HepG2 (cell line): ENCODE results near the gene NKX1-1. TPM values are rescaled to one million over a fixed set of nuclear protein-coding genes. Genes with fewer than 3 reads are reported as not detected.

Source experiments
- ELF4 ChIP-seq: sonication (generic); formaldehyde crosslinking; IDR thresholded peaks from 2 replicates; pipeline ENCODE4 v1.5.0; 2020; ENCODE audit warnings: missing genetic modification reagents, mild to moderate bottlenecking, moderate library complexity, borderline replicate concordance
- FOSL2 ChIP-seq: sonication (generic); formaldehyde crosslinking; IDR thresholded peaks from 2 replicates; pipeline ENCODE4 v1.4.0; 2020; ENCODE audit warnings: missing genetic modification reagents
- HNF4A ChIP-seq: sonication (generic); formaldehyde crosslinking; IDR thresholded peaks from 2 replicates; pipeline ENCODE4 v1.4.0; 2020; ENCODE audit warnings: missing genetic modification reagents
- MXI1 ChIP-seq: IDR thresholded peaks from 3 replicates; pipeline ENCODE4 v1.6.1; 2012; ENCODE audit warnings: low read depth, low read length, inconsistent platforms, borderline replicate concordance
- PAX8 ChIP-seq: sonication (generic); formaldehyde crosslinking; IDR thresholded peaks from 2 replicates; pipeline ENCODE4 v1.8.0; 2022; ENCODE audit warnings: mild to moderate bottlenecking, missing genetic modification reagents, borderline replicate concordance
- RORA ChIP-seq: sonication (generic); formaldehyde crosslinking; IDR thresholded peaks from 2 replicates; pipeline ENCODE4 v1.5.0; 2020; ENCODE audit warnings: mild to moderate bottlenecking, missing genetic modification reagents, moderate library complexity
- SMC3 ChIP-seq: IDR thresholded peaks from 2 replicates; pipeline ENCODE4 v1.6.1; 2011; ENCODE audit warnings: low read length, improper control_type of control experiment
- TCF12 ChIP-seq, 2 experiments: fragments of 450-650 bp in 1 of 2; sonication (generic) in 1 of 2; formaldehyde crosslinking in 1 of 2; IDR thresholded peaks; 2 replicates each; pipeline versions ENCODE4 v1.6.1 to v1.8.0; 2017 to 2022; ENCODE audit warnings: antibody characterized with exemption in 1 of 2, mild to moderate bottlenecking in 1 of 2, missing genetic modification reagents in 1 of 2, moderate library complexity in 1 of 2
- ZNF772 ChIP-seq: sonication (generic); formaldehyde crosslinking; IDR thresholded peaks from 2 replicates; pipeline ENCODE4 v1.5.0; 2020; ENCODE audit warnings: mild to moderate bottlenecking, missing genetic modification reagents
- ZSCAN30 ChIP-seq: sonication (generic); formaldehyde crosslinking; IDR thresholded peaks from 2 replicates; pipeline ENCODE4 v1.5.0; 2020; ENCODE audit warnings: mild to moderate bottlenecking, missing genetic modification reagents
- polyA plus RNA-seq, 8 experiments: library from polyadenylated mRNA; depleted of rRNA in 3 of 8; stranded (reverse) in 7 of 8; unstranded in 1 of 8; fragments of >200 nt; fragmentation: Illumina TruSeq in 4 of 8; extraction: Trizol in 4 of 8; gene quantifications; 2 replicates each; pipeline versions ENCODE4 v1.2.1 to v1.2.3, GENCODE V29; 2011 to 2016; ENCODE audit warnings: low read depth in 4 of 8, missing spikeins in 1 of 8, mixed read lengths in 1 of 8; ENCODE audit not compliant: insufficient read depth in 1 of 8
- total RNA-seq, 5 experiments: library from RNA; depleted of rRNA; stranded (reverse); fragments of >200 nt; fragmentation: Illumina TruSeq; extraction: Trizol; gene quantifications; 2 replicates each; pipeline ENCODE4 v1.2.3, GENCODE V29; 2016; ENCODE audit warnings: low read depth in 1 of 5
- TF ChIP-seq, protein P1 (sequence below): sonication (generic); formaldehyde crosslinking; IDR thresholded peaks from 2 replicates; pipeline ENCODE4 v1.4.0; 2020; ENCODE audit warnings: missing genetic modification reagents
- TF ChIP-seq, protein P2 (sequence below): sonication (generic); formaldehyde crosslinking; IDR thresholded peaks from 2 replicates; pipeline ENCODE4 v1.9.0; 2021; ENCODE audit warnings: missing genetic modification reagents, mild to moderate bottlenecking, borderline replicate concordance
- TF ChIP-seq, protein P3 (sequence below): sonication (generic); formaldehyde crosslinking; IDR thresholded peaks from 2 replicates; pipeline ENCODE4 v1.4.0; 2020; ENCODE audit warnings: mild to moderate bottlenecking, low read depth, missing genetic modification reagents
- TF ChIP-seq, protein P4 (sequence below): sonication (generic); formaldehyde crosslinking; conservative IDR thresholded peaks from 2 replicates; pipeline ENCODE4 v1.4.0; 2020; ENCODE audit warnings: missing genetic modification reagents
- TF ChIP-seq, protein P5 (sequence below): sonication (generic); IDR thresholded peaks from 2 replicates; pipeline ENCODE4 v1.6.1; 2016; ENCODE audit warnings: low read depth, borderline replicate concordance
- TF ChIP-seq, protein P6 (sequence below): IDR thresholded peaks from 2 replicates; pipeline ENCODE4 v1.6.1; 2016; ENCODE audit warnings: missing compliant biosample characterization, missing genetic modification reagents, borderline replicate concordance
- TF ChIP-seq, protein P7 (sequence below): IDR thresholded peaks from 2 replicates; pipeline ENCODE4 v1.6.1; 2016; ENCODE audit warnings: low read depth, control low read depth

Gene NKX1-1
- total and polyA plus RNA-seq, 2 of the 13 experiments (the other 11 are each of a cell fraction or from before 2014, with no cell fraction given): not detected

DNA sequence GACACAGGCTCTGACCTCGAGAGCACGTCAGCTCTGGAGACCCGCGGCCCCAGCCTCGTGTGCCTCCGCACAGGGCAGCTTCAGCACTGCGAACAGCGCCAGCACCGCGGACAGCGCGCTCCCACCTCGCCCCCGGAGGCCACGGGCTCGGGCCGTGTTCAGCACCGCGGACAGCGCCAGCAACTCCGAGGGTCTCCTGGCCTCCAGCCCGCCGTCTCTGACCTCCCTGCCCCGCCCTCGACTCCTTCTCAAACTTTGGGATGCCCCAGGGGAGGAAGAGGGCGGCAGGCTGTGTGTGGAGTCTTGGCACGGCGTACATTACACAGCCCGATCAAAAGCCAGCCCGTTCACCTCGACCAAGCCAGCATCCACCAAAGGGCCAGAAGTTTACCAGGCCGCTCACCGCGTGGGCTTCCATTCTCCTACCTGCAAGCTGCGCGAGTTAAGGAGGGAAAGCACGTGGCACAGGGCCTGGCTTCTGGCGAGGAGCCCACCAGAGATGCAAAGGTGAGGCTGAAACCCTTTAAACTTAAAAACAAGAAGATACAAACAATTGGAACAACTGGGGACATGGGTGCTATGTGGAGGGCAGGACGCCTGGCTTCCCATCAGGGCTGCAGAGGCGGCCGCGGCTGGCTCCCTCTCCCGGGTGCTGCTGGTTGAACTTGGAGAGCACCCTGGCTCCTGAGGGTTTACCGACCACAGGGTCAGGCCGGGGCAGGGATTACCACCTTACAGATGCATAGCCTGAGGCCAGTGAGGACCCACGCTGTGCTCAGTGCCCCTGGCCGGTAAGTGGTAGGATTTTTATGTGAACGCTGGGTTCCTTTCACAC lies 4.5 kb upstream of the NKX1-1 start (continued):
- TF ChIP-seq, protein P1, sequence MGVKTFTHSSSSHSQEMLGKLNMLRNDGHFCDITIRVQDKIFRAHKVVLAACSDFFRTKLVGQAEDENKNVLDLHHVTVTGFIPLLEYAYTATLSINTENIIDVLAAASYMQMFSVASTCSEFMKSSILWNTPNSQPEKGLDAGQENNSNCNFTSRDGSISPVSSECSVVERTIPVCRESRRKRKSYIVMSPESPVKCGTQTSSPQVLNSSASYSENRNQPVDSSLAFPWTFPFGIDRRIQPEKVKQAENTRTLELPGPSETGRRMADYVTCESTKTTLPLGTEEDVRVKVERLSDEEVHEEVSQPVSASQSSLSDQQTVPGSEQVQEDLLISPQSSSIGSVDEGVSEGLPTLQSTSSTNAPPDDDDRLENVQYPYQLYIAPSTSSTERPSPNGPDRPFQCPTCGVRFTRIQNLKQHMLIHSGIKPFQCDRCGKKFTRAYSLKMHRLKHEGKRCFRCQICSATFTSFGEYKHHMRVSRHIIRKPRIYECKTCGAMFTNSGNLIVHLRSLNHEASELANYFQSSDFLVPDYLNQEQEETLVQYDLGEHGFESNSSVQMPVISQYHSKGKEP (CRISPR knock-in tag): peak; percentile 100
- TF ChIP-seq RORA (CRISPR knock-in tag) (peak; percentile 97; the same call in 1 of the 2 replicates), SMC3 (no peak), FOSL2 (peak; percentile 93), ZNF772 (peak; percentile 100), TCF12 (IDR thresholded peaks at IDR 0.05) (no peak), TCF12 (CRISPR knock-in tag; IDR thresholded peaks at IDR 0.05) (peak; percentile 100), ZSCAN30 (CRISPR knock-in tag) (peak; percentile 100), MXI1 (peak; percentile 92; the same call in 2 of the 3 replicates), HNF4A (CRISPR knock-in tag) (peak; percentile 59), ELF4 (CRISPR knock-in tag) (peak; percentile 96), PAX8 (CRISPR knock-in tag) (peak; percentile 100)
- TF ChIP-seq, protein P2, sequence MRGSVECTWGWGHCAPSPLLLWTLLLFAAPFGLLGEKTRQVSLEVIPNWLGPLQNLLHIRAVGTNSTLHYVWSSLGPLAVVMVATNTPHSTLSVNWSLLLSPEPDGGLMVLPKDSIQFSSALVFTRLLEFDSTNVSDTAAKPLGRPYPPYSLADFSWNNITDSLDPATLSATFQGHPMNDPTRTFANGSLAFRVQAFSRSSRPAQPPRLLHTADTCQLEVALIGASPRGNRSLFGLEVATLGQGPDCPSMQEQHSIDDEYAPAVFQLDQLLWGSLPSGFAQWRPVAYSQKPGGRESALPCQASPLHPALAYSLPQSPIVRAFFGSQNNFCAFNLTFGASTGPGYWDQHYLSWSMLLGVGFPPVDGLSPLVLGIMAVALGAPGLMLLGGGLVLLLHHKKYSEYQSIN (CRISPR knock-in tag): peak; percentile 99
- TF ChIP-seq, protein P3, sequence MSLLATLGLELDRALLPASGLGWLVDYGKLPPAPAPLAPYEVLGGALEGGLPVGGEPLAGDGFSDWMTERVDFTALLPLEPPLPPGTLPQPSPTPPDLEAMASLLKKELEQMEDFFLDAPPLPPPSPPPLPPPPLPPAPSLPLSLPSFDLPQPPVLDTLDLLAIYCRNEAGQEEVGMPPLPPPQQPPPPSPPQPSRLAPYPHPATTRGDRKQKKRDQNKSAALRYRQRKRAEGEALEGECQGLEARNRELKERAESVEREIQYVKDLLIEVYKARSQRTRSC (CRISPR knock-in tag): peak; percentile 100
- TF ChIP-seq, protein P4, sequence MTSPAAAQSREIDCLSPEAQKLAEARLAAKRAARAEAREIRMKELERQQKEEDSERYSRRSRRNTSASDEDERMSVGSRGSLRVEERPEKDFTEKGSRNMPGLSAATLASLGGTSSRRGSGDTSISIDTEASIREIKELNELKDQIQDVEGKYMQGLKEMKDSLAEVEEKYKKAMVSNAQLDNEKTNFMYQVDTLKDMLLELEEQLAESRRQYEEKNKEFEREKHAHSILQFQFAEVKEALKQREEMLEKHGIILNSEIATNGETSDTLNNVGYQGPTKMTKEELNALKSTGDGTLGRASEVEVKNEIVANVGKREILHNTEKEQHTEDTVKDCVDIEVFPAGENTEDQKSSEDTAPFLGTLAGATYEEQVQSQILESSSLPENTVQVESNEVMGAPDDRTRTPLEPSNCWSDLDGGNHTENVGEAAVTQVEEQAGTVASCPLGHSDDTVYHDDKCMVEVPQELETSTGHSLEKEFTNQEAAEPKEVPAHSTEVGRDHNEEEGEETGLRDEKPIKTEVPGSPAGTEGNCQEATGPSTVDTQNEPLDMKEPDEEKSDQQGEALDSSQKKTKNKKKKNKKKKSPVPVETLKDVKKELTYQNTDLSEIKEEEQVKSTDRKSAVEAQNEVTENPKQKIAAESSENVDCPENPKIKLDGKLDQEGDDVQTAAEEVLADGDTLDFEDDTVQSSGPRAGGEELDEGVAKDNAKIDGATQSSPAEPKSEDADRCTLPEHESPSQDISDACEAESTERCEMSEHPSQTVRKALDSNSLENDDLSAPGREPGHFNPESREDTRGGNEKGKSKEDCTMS (CRISPR knock-in tag): peak; percentile 100
- TF ChIP-seq, protein P5, sequence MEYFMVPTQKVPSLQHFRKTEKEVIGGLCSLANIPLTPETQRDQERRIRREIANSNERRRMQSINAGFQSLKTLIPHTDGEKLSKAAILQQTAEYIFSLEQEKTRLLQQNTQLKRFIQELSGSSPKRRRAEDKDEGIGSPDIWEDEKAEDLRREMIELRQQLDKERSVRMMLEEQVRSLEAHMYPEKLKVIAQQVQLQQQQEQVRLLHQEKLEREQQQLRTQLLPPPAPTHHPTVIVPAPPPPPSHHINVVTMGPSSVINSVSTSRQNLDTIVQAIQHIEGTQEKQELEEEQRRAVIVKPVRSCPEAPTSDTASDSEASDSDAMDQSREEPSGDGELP: no peak
- TF ChIP-seq, protein P6, sequence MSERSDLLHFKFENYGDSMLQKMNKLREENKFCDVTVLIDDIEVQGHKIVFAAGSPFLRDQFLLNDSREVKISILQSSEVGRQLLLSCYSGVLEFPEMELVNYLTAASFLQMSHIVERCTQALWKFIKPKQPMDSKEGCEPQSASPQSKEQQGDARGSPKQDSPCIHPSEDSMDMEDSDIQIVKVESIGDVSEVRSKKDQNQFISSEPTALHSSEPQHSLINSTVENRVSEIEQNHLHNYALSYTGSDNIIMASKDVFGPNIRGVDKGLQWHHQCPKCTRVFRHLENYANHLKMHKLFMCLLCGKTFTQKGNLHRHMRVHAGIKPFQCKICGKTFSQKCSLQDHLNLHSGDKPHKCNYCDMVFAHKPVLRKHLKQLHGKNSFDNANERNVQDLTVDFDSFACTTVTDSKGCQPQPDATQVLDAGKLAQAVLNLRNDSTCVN (CRISPR knock-in tag): peak; percentile 99
- TF ChIP-seq, protein P7, sequence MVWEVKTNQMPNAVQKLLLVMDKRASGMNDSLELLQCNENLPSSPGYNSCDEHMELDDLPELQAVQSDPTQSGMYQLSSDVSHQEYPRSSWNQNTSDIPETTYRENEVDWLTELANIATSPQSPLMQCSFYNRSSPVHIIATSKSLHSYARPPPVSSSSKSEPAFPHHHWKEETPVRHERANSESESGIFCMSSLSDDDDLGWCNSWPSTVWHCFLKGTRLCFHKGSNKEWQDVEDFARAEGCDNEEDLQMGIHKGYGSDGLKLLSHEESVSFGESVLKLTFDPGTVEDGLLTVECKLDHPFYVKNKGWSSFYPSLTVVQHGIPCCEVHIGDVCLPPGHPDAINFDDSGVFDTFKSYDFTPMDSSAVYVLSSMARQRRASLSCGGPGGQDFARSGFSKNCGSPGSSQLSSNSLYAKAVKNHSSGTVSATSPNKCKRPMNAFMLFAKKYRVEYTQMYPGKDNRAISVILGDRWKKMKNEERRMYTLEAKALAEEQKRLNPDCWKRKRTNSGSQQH (CRISPR knock-in tag): peak; percentile 100
